ENCODE data around the gene GUCY2F. TPM values are rescaled to one million over a fixed set of nuclear protein-coding genes. Genes with fewer than 3 reads are reported as not detected.
A peak's percentile ranks its signal among the peaks of the same experiment; 100 is the strongest.

GUCY2F gene
- 0.05 TPM for polyA plus RNA-seq (2013, experiment 1 of 2)
- polyA plus RNA-seq (2013, experiment 2 of 2) = not detected

DNA sequence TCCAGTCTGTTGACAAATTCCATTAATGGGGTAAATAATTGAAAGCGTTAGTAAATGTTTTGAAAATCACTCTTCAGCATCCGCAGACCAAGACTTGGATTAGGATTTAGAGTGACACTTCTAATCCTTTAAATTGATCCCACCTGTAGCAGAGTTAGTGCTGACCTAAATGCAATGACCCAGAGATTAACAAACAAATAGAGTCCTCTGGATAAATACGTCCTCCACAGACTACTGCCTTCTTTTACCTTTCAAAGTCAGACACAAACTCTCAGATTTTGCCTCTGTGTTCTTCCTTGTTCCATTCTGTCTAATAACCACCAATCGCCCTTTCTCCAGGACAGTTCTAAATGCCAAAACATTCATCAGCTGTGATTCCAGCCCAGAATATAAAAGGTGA, at the start of gene GUCY2F:
Gene GUCY2F (minus strand): TSS at position 101 of the 400 bp plus-strand sequence. CDS start 6,150 bp downstream, outside the sequence.
- Histone ChIP-seq H3K4me1 (ENCODE audit: insufficient read depth, low read length) (no peaks in the 10 kb centered on the region), H3K27me3 (ENCODE audit: insufficient read depth, low read length) (no peaks in the 10 kb centered on the region), H3K4me3 (ENCODE audit: low read length) (no peak within 1 kb of the TSS), H3K27ac (ENCODE audit: low read depth, low read length) (no peak within 1 kb of the TSS), H3K9ac (ENCODE audit: low read depth, low read length) (no peak within 1 kb of the TSS), H3K36me3 (ENCODE audit: insufficient read depth, low read length) (no peaks in the 10 kb centered on the region), H3K9me3 (ENCODE audit: insufficient read depth, low read depth, low read length) (no peaks in the 10 kb centered on the region)
- 90% methylated on average over 4 of the region's 4 CpGs for WGBS

- no CpG with 5 or more reads among the region's 1 CpG for WGBS
- no peak overlapping the region for H3K9ac ChIP-seq (ENCODE audit: low read depth, low read length)
- H3K9me3 ChIP-seq (ENCODE audit: insufficient read depth, low read depth, low read length) = no peaks in the 10 kb centered on the region
- no peaks in the 10 kb centered on the region for H3K27me3 ChIP-seq (ENCODE audit: insufficient read depth, low read length)
- H3K4me3 ChIP-seq (ENCODE audit: low read length) = no peak overlapping the region
- no peaks in the 10 kb centered on the region for H3K36me3 ChIP-seq (ENCODE audit: insufficient read depth, low read length)
- no peaks in the 10 kb centered on the region for H3K4me1 ChIP-seq (ENCODE audit: insufficient read depth, low read length)
- no peak overlapping the region for H3K27ac ChIP-seq (ENCODE audit: low read depth, low read length)
Observed at GRCh38 chrX:109519001-109519400, 37.1 kb upstream of the GUCY2F start.

DNA sequence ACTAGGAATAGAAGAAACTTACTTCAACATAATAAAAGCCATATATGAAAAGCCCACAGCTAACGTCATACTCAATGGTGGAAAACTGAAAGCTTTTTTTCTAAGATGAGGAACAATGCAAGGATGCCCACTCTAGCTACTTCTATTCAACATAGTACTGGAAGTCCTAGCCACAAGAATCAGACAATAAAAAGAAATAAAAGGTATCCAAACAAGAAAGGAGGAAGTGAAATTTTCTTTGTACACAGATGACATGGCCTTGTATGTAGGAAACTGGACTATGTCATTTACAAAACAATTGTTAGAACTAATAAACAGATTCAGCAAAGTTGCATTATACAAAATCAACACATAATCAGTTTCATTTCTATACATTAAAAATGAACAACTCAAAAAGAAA, 29.2 kb upstream of the GUCY2F start:
- Histone ChIP-seq H3K4me3 (ENCODE audit: low read length) (no peak overlapping the region), H3K9ac (ENCODE audit: low read depth, low read length) (no peak overlapping the region), H3K27ac (ENCODE audit: low read depth, low read length) (no peak overlapping the region), H3K9me3 (ENCODE audit: insufficient read depth, low read depth, low read length) (no peaks in the 10 kb centered on the region), H3K36me3 (ENCODE audit: insufficient read depth, low read length) (no peaks in the 10 kb centered on the region), H3K27me3 (ENCODE audit: insufficient read depth, low read length) (no peaks in the 10 kb centered on the region; the same call in 1 of the 2 replicates), H3K4me1 (ENCODE audit: insufficient read depth, low read length) (no peaks in the 10 kb centered on the region)
- WGBS = 100% methylated on average over 1 of the region's 1 CpG

GRCh38 chrX:109508915-109509314, 27.0 kb upstream of the GUCY2F start:
- H3K9ac ChIP-seq (ENCODE audit: low read depth, low read length) = no peak overlapping the region
- H3K9me3 ChIP-seq (ENCODE audit: insufficient read depth, low read depth, low read length) = no peaks in the 10 kb centered on the region
- no peaks in the 10 kb centered on the region for H3K4me1 ChIP-seq (ENCODE audit: insufficient read depth, low read length)
- no peak overlapping the region for H3K4me3 ChIP-seq (ENCODE audit: low read length)
- no peak overlapping the region for H3K27ac ChIP-seq (ENCODE audit: low read depth, low read length)
- H3K36me3 ChIP-seq (ENCODE audit: insufficient read depth, low read length) = no peaks in the 10 kb centered on the region
- no peaks in the 10 kb centered on the region; the same call in 1 of the 2 replicates for H3K27me3 ChIP-seq (ENCODE audit: insufficient read depth, low read length)

- H3K27me3 ChIP-seq (ENCODE audit: insufficient read depth, low read length) = no peaks in the 10 kb centered on the region
- no peak overlapping the region for H3K4me3 ChIP-seq (ENCODE audit: low read length)
- H3K9me3 ChIP-seq (ENCODE audit: insufficient read depth, low read depth, low read length) = no peaks in the 10 kb centered on the region
- 93% methylated on average over 1 of the region's 3 CpGs for WGBS
- H3K4me1 ChIP-seq (ENCODE audit: insufficient read depth, low read length) = no peaks in the 10 kb centered on the region
- H3K9ac ChIP-seq (ENCODE audit: low read depth, low read length) = no peak overlapping the region
- no peak overlapping the region for H3K27ac ChIP-seq (ENCODE audit: low read depth, low read length)
- H3K36me3 ChIP-seq (ENCODE audit: insufficient read depth, low read length) = no peaks in the 10 kb centered on the region
Observed at GRCh38 chrX:109501176-109501575, 19.3 kb upstream of the GUCY2F start.

GRCh38 chrX:109498434-109498833, 16.5 kb upstream of the GUCY2F start:
- H3K4me1 ChIP-seq (ENCODE audit: insufficient read depth, low read length) = no peaks in the 10 kb centered on the region
- no peak overlapping the region for H3K9ac ChIP-seq (ENCODE audit: low read depth, low read length)
- H3K4me3 ChIP-seq (ENCODE audit: low read length) = no peak overlapping the region
- H3K27ac ChIP-seq (ENCODE audit: low read depth, low read length) = no peak overlapping the region
- no peaks in the 10 kb centered on the region for H3K9me3 ChIP-seq (ENCODE audit: insufficient read depth, low read depth, low read length)
- no CpG with 5 or more reads among the region's 1 CpG for WGBS
- no peaks in the 10 kb centered on the region for H3K36me3 ChIP-seq (ENCODE audit: insufficient read depth, low read length)
- no peaks in the 10 kb centered on the region for H3K27me3 ChIP-seq (ENCODE audit: insufficient read depth, low read length)

DNA sequence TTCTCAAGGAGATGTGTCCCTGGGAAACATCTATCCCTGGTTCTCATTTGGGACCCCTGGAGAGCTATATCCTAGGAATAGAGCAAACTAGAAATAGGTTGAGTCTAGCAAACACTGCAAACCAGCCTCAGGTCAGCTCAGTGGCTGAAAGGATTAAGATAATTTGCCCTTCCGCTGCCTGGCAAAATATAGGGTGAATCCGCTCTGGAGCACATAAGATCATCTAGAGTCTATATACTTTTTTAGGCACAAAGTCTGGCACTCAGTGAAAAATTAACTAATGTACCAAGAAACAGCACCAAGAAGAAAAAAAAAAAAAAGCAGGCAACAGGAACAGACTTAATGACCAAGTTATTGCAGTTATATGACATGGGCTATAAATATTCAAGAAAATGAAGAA, 7.3 kb upstream of the GUCY2F start:
- Histone ChIP-seq H3K27me3 (ENCODE audit: insufficient read depth, low read length) (no peaks in the 10 kb centered on the region), H3K27ac (ENCODE audit: low read depth, low read length) (no peak overlapping the region), H3K4me3 (ENCODE audit: low read length) (no peak overlapping the region), H3K9me3 (ENCODE audit: insufficient read depth, low read depth, low read length) (no peaks in the 10 kb centered on the region), H3K4me1 (ENCODE audit: insufficient read depth, low read length) (no peaks in the 10 kb centered on the region), H3K9ac (ENCODE audit: low read depth, low read length) (no peak overlapping the region), H3K36me3 (ENCODE audit: insufficient read depth, low read length) (no peaks in the 10 kb centered on the region)
- WGBS = 90% methylated on average over 1 of the region's 2 CpGs

- Histone ChIP-seq H3K9me3 (ENCODE audit: insufficient read depth, low read depth, low read length) (no peaks in the 10 kb centered on the region), H3K4me3 (ENCODE audit: low read length) (no peak overlapping the region), H3K27ac (ENCODE audit: low read depth, low read length) (no peak overlapping the region), H3K27me3 (ENCODE audit: insufficient read depth, low read length) (no peaks in the 10 kb centered on the region), H3K9ac (ENCODE audit: low read depth, low read length) (no peak overlapping the region), H3K4me1 (ENCODE audit: insufficient read depth, low read length) (no peaks in the 10 kb centered on the region), H3K36me3 (ENCODE audit: insufficient read depth, low read length) (no peaks in the 10 kb centered on the region)
- 65% methylated on average over 3 of the region's 4 CpGs for WGBS
Observed at GRCh38 chrX:109487640-109488039, 5.8 kb upstream of the GUCY2F start.

- 16% methylated on average over 8 of the region's 9 CpGs for WGBS
- H3K27ac ChIP-seq (ENCODE audit: low read depth, low read length) = no peak overlapping the region
- no peaks in the 10 kb centered on the region for H3K4me1 ChIP-seq (ENCODE audit: insufficient read depth, low read length)
- H3K9ac ChIP-seq (ENCODE audit: low read depth, low read length) = no peak overlapping the region
- no peak overlapping the region for H3K4me3 ChIP-seq (ENCODE audit: low read length)
- no peaks in the 10 kb centered on the region for H3K9me3 ChIP-seq (ENCODE audit: insufficient read depth, low read depth, low read length)
- H3K36me3 ChIP-seq (ENCODE audit: insufficient read depth, low read length) = no peaks in the 10 kb centered on the region
- H3K27me3 ChIP-seq (ENCODE audit: insufficient read depth, low read length) = no peaks in the 10 kb centered on the region
Observed at GRCh38 chrX:109485470-109486340, 3.8 kb upstream of the GUCY2F start.

- Histone ChIP-seq H3K4me1 (ENCODE audit: insufficient read depth, low read length) (no peaks in the 10 kb centered on the region), H3K27ac (ENCODE audit: low read depth, low read length) (no peak overlapping the region), H3K27me3 (ENCODE audit: insufficient read depth, low read length) (no peaks in the 10 kb centered on the region), H3K9me3 (ENCODE audit: insufficient read depth, low read depth, low read length) (no peaks in the 10 kb centered on the region), H3K36me3 (ENCODE audit: insufficient read depth, low read length) (no peaks in the 10 kb centered on the region), H3K9ac (ENCODE audit: low read depth, low read length) (no peak overlapping the region), H3K4me3 (ENCODE audit: low read length) (no peak overlapping the region)
- no CpG with 5 or more reads among the region's 1 CpG for WGBS
Observed at GRCh38 chrX:109484886-109485285, 3.0 kb upstream of the GUCY2F start.

GRCh38 chrX:109475174-109475891, 6.6 kb downstream of the GUCY2F start:
- H3K9ac ChIP-seq (ENCODE audit: low read depth, low read length) = peak overlapping the region; percentile 40; the same call in 1 of the 2 replicates

More at GRCh38 chrX:109475174-109475891, 6.6 kb downstream of the GUCY2F start:
- WGBS = 29% methylated on average over 20 of the region's 23 CpGs
- H3K4me1 ChIP-seq (ENCODE audit: insufficient read depth, low read length) = peaks cover 28% of the 10 kb centered on the region
- H3K4me3 ChIP-seq (ENCODE audit: low read length) = peak overlapping the region; percentile 41
- no peaks in the 10 kb centered on the region for H3K9me3 ChIP-seq (ENCODE audit: insufficient read depth, low read depth, low read length)
- H3K27ac ChIP-seq (ENCODE audit: low read depth, low read length) = peak overlapping the region; percentile 46; the same call in 1 of the 2 replicates
- H3K27me3 ChIP-seq (ENCODE audit: insufficient read depth, low read length) = no peaks in the 10 kb centered on the region
- H3K36me3 ChIP-seq (ENCODE audit: insufficient read depth, low read length) = no peaks in the 10 kb centered on the region

Data from HUES64 (cell line).